HEK293 (cell line): ENCODE measurements around the gene FADS3.

ENCODE experiments used
- CTCF ChIA-PET: fragments of 350-600 bp; formaldehyde crosslinking; extraction: SDS; loops from one replicate; lab custom pipeline; 2021; ENCODE audit warnings: antibody characterized with exemption; lab: Yijun Ruan, JAX
- POLR2A ChIA-PET: fragments of 300-600 bp; formaldehyde crosslinking; extraction: SDS; loops from one replicate; lab custom pipeline; 2020; ENCODE audit warnings: antibody characterized with exemption, inconsistent platforms; lab: Yijun Ruan, JAX
- H3K27ac ChIP-seq: fragments of 200-500 bp; sonication (Bioruptor generic); 2 replicates; pipeline ENCODE4 v1.5.1; 2014; ENCODE audit warnings: low read depth, low read length, control low read depth, inconsistent platforms; ENCODE audit errors: extremely low read depth
- H3K36me3 ChIP-seq, 2 experiments: fragments of 200-500 bp in 1 of 2; sonication (Bioruptor generic) in 1 of 2; 1 replicate in 1 of 2; 2 replicates in 1 of 2; pipeline ENCODE4 v1.5.1; 2014 to 2017; ENCODE audit warnings: inconsistent platforms in 2 of 2, low read length in 2 of 2; ENCODE audit not compliant: control insufficient read depth in 2 of 2, insufficient read depth in 1 of 2
- H3K4me1 ChIP-seq: fragments of 200-500 bp; sonication (Bioruptor generic); 2 replicates; pipeline ENCODE4 v1.5.1; 2014; ENCODE audit warnings: mild to moderate bottlenecking, low read length, inconsistent platforms; ENCODE audit not compliant: control insufficient read depth, insufficient read depth
- H3K4me3 ChIP-seq: 2 replicates; pipeline ENCODE4 v1.5.1; 2011; ENCODE audit warnings: low read depth, mild to moderate bottlenecking, control low read depth, low read length, moderate library complexity
- H3K9me3 ChIP-seq: fragments of 200-500 bp; sonication (Bioruptor generic); 2 replicates; pipeline ENCODE4 v1.5.1; 2014; ENCODE audit warnings: low read depth, low read length, inconsistent platforms; ENCODE audit not compliant: control insufficient read depth, insufficient read depth
- CTCF ChIP-seq: fragments of 450-650 bp; formaldehyde crosslinking; IDR thresholded peaks from 2 replicates; pipeline ENCODE4 v1.5.1; 2016; ENCODE audit warnings: missing biosample characterization, missing genetic modification characterization
- KLF1 ChIP-seq: fragments of 450-650 bp; formaldehyde crosslinking; IDR thresholded peaks from 2 replicates; pipeline ENCODE4 v1.5.1; 2016; ENCODE audit warnings: missing biosample characterization, missing genetic modification characterization
- KLF10 ChIP-seq: fragments of 450-650 bp; IDR thresholded peaks from 2 replicates; pipeline ENCODE4 v1.5.1; 2018; ENCODE audit warnings: missing biosample characterization, mild to moderate bottlenecking, missing genetic modification characterization
- KLF16 ChIP-seq: fragments of 450-650 bp; formaldehyde crosslinking; IDR thresholded peaks from 2 replicates; pipeline ENCODE4 v1.5.1; 2017; ENCODE audit warnings: missing biosample characterization, missing genetic modification characterization
- SALL2 ChIP-seq: fragments of 450-650 bp; formaldehyde crosslinking; IDR thresholded peaks from 2 replicates; pipeline ENCODE4 v1.5.0; 2017; ENCODE audit warnings: missing biosample characterization, mild to moderate bottlenecking, missing genetic modification characterization, borderline replicate concordance
- SCRT2 ChIP-seq: fragments of 450-650 bp; formaldehyde crosslinking; IDR thresholded peaks from 2 replicates; pipeline ENCODE4 v1.5.1; 2016; ENCODE audit warnings: missing biosample characterization, missing genetic modification characterization
- SP3 ChIP-seq: fragments of 450-650 bp; formaldehyde crosslinking; IDR thresholded peaks from 2 replicates; pipeline ENCODE4 v1.5.1; 2016; ENCODE audit warnings: missing biosample characterization, missing genetic modification characterization
- TCF7L2 ChIP-seq: IDR thresholded peaks from 2 replicates; pipeline ENCODE4 v1.6.1; 2011; ENCODE audit warnings: low read depth, mild to moderate bottlenecking, inconsistent platforms, low read length, moderate library complexity, borderline replicate concordance
- TSHZ1 ChIP-seq: fragments of 450-650 bp; formaldehyde crosslinking; IDR thresholded peaks from 2 replicates; pipeline ENCODE4 v1.5.1; 2016; ENCODE audit warnings: missing biosample characterization, missing genetic modification characterization, borderline replicate concordance
- ZBTB20 ChIP-seq: fragments of 450-650 bp; formaldehyde crosslinking; IDR thresholded peaks from 2 replicates; pipeline ENCODE4 v1.5.1; 2016; ENCODE audit warnings: missing biosample characterization, missing genetic modification characterization
- ZNF140 ChIP-seq: fragments of 450-650 bp; formaldehyde crosslinking; IDR thresholded peaks from 2 replicates; pipeline ENCODE4 v1.5.1; 2016; ENCODE audit warnings: missing biosample characterization, missing genetic modification characterization
- ZNF155 ChIP-seq: fragments of 450-650 bp; formaldehyde crosslinking; IDR thresholded peaks from 2 replicates; pipeline ENCODE4 v1.5.1; 2016; ENCODE audit warnings: missing biosample characterization, missing genetic modification characterization
- ZNF274 ChIP-seq, 2 experiments: fragments of 200-500 bp in 1 of 2; fragments of 450-650 bp in 1 of 2; sonication (Bioruptor generic) in 1 of 2; formaldehyde crosslinking in 1 of 2; IDR thresholded peaks; 2 replicates each; pipeline versions ENCODE4 v1.5.1 to v1.6.1; 2014 to 2016; ENCODE audit warnings: borderline replicate concordance in 1 of 2, inconsistent platforms in 1 of 2, low read length in 1 of 2, missing biosample characterization in 1 of 2, missing genetic modification characterization in 1 of 2
- ZNF354C ChIP-seq: fragments of 450-650 bp; formaldehyde crosslinking; IDR thresholded peaks from 2 replicates; pipeline ENCODE4 v1.5.1; 2016; ENCODE audit warnings: missing biosample characterization, missing genetic modification characterization, low read depth, borderline replicate concordance
- ZNF416 ChIP-seq: fragments of 450-650 bp; formaldehyde crosslinking; IDR thresholded peaks from 2 replicates; pipeline ENCODE4 v1.5.1; 2016; ENCODE audit warnings: missing biosample characterization, missing genetic modification characterization
- ZNF423 ChIP-seq: fragments of 450-650 bp; formaldehyde crosslinking; IDR thresholded peaks from 2 replicates; pipeline ENCODE4 v1.5.1; 2016; ENCODE audit warnings: missing biosample characterization, missing genetic modification characterization
- ZNF48 ChIP-seq: fragments of 450-650 bp; formaldehyde crosslinking; IDR thresholded peaks from 2 replicates; pipeline ENCODE4 v1.5.1; 2016; ENCODE audit warnings: missing biosample characterization, missing genetic modification characterization
- ZNF544 ChIP-seq: fragments of 450-650 bp; formaldehyde crosslinking; IDR thresholded peaks from 2 replicates; pipeline ENCODE4 v1.5.0; 2017; ENCODE audit warnings: missing biosample characterization, missing genetic modification characterization
- ZNF585B ChIP-seq: fragments of 450-650 bp; formaldehyde crosslinking; IDR thresholded peaks from 2 replicates; pipeline ENCODE4 v1.5.1; 2016; ENCODE audit warnings: missing biosample characterization, missing genetic modification characterization
- ZNF621 ChIP-seq: fragments of 450-650 bp; formaldehyde crosslinking; IDR thresholded peaks from 2 replicates; pipeline ENCODE4 v1.5.1; 2017; ENCODE audit warnings: missing biosample characterization, missing genetic modification characterization
- ZNF629 ChIP-seq: fragments of 450-650 bp; formaldehyde crosslinking; IDR thresholded peaks from 2 replicates; pipeline ENCODE4 v1.5.1; 2017; ENCODE audit warnings: missing biosample characterization, missing genetic modification characterization
- ZNF639 ChIP-seq: fragments of 450-650 bp; formaldehyde crosslinking; IDR thresholded peaks from 2 replicates; pipeline ENCODE4 v1.5.1; 2016; ENCODE audit warnings: missing biosample characterization, missing genetic modification characterization
- ZNF654 ChIP-seq: fragments of 450-650 bp; formaldehyde crosslinking; IDR thresholded peaks from 2 replicates; pipeline ENCODE4 v1.5.1; 2016; ENCODE audit warnings: low read depth, missing biosample characterization, missing genetic modification characterization
- ZSCAN23 ChIP-seq: fragments of 450-650 bp; formaldehyde crosslinking; IDR thresholded peaks from 2 replicates; pipeline ENCODE4 v1.5.1; 2016; ENCODE audit warnings: missing biosample characterization, missing genetic modification characterization
- ZSCAN30 ChIP-seq: fragments of 450-650 bp; IDR thresholded peaks from 2 replicates; pipeline ENCODE4 v1.5.1; 2018; ENCODE audit warnings: missing biosample characterization, mild to moderate bottlenecking, missing genetic modification characterization, moderate library complexity

FADS3 gene

GRCh38 chr11:61901397-61901796 lies 10.1 kb upstream of the FADS3 start:
- H3K4me1 ChIP-seq: no peaks in the 10 kb centered on the region
- TF ChIP-seq ZNF354C (no peak), ZNF140 (tag by site-specific recombination) (no peak), ZNF621 (tag by site-specific recombination) (no peak), ZSCAN30 (tag by site-specific recombination) (no peak), ZBTB20 (no peak), CTCF (tag by site-specific recombination) (no peak), ZNF423 (no peak)
- TF ChIP-seq, all 188 proteins: peak for 0
- Histone ChIP-seq H3K36me3 (peaks cover 0 to 4% of the 10 kb centered on the region in 2 experiments; a peak in 1 of 3 replicates), H3K9me3 (no peaks in the 10 kb centered on the region), H3K4me3 (no peak overlapping the region), H3K27ac (no peak overlapping the region)
- ChIA-PET CTCF (interaction anchor here (0.7 to 16.2 kb wide), 10 partner anchors 8 to 206 kb away, joined by 3 to 329 read pairs (median 74); partner anchors contain the start of genes BEST1 and RAB3IL1), POLR2A (no interaction called here)

GRCh38 chr11:61900251-61900650 lies 8.9 kb upstream of the FADS3 start:
- POLR2A ChIA-PET: interaction anchor here (0.8 to 1.0 kb wide), 2 partner anchors 68 to 182 kb away, joined by 3 read pairs; no protein-coding TSS in a partner anchor
- CTCF ChIA-PET: interaction anchor here (0.6 to 16.2 kb wide), 19 partner anchors 9 to 454 kb away, joined by 3 to 329 read pairs (median 23); partner anchors contain the start of gene BEST1
- no peak overlapping the region for H3K27ac ChIP-seq
- H3K4me3 ChIP-seq: no peak overlapping the region
- H3K4me1 ChIP-seq: no peaks in the 10 kb centered on the region
- TF ChIP-seq ZNF48: no peak
- TF ChIP-seq KLF1: 0 out of 2 replicates have a peak, but pooled peaks have one; percentile 22
- no peak for TF ChIP-seq ZNF274 (IDR thresholded peaks at IDR 0.05; ENCODE audit: low read length)
- TF ChIP-seq ZNF274 (tag by site-specific recombination; IDR thresholded peaks at IDR 0.05; ENCODE audit: borderline replicate concordance): no peak
- no peaks in the 10 kb centered on the region for H3K9me3 ChIP-seq
- H3K36me3 ChIP-seq: no peaks in the 10 kb centered on the region

GRCh38 chr11:61899146-61899841 lies 7.9 kb upstream of the FADS3 start:
- H3K36me3 ChIP-seq: no peaks in the 10 kb centered on the region
- H3K27ac ChIP-seq: no peak overlapping the region
- H3K9me3 ChIP-seq: no peaks in the 10 kb centered on the region
- POLR2A ChIA-PET: interaction anchor here (1.0 to 1.5 kb wide), 2 partner anchors 102 to 182 kb away, joined by 3 read pairs; no protein-coding TSS in a partner anchor
- no peaks in the 10 kb centered on the region for H3K4me1 ChIP-seq
- H3K4me3 ChIP-seq: no peak overlapping the region
- CTCF ChIA-PET: interaction anchor here (0.6 to 16.2 kb wide), 67 partner anchors 9 to 453 kb away, joined by 3 to 329 read pairs (median 5); partner anchors contain the start of genes BEST1, FADS3, FEN1 and FTH1
- TF ChIP-seq TCF7L2 (no peak), ZNF654 (peak; percentile 50), KLF10 (no peak), ZNF585B (tag by site-specific recombination) (no peak), SP3 (tag by site-specific recombination) (no peak), ZNF629 (0 out of 2 replicates have a peak, but pooled peaks have one; percentile 15), ZNF416 (no peak), ZNF155 (tag by site-specific recombination) (no peak), ZNF544 (tag by site-specific recombination) (no peak), SCRT2 (tag by site-specific recombination) (no peak), KLF16 (tag by site-specific recombination) (0 out of 2 replicates have a peak, but pooled peaks have one; percentile 21), ZNF639 (tag by site-specific recombination) (no peak), TSHZ1 (tag by site-specific recombination) (no peak), ZNF274 (IDR thresholded peaks at IDR 0.05; ENCODE audit: low read length) (no peak), ZNF274 (tag by site-specific recombination; IDR thresholded peaks at IDR 0.05; ENCODE audit: borderline replicate concordance) (no peak), ZSCAN23 (tag by site-specific recombination) (no peak), SALL2 (tag by site-specific recombination) (no peak)
